ENCODE measurements around the gene GPR161. TPM values are rescaled to one million over a fixed set of nuclear protein-coding genes. Genes with fewer than 3 reads are reported as not detected.

The GPR161 gene
- total and polyA plus RNA-seq, 2 donors (not counting 1 experiment from before 2014, with no cell fraction given): 0.07 to 0.22 TPM

DNA sequence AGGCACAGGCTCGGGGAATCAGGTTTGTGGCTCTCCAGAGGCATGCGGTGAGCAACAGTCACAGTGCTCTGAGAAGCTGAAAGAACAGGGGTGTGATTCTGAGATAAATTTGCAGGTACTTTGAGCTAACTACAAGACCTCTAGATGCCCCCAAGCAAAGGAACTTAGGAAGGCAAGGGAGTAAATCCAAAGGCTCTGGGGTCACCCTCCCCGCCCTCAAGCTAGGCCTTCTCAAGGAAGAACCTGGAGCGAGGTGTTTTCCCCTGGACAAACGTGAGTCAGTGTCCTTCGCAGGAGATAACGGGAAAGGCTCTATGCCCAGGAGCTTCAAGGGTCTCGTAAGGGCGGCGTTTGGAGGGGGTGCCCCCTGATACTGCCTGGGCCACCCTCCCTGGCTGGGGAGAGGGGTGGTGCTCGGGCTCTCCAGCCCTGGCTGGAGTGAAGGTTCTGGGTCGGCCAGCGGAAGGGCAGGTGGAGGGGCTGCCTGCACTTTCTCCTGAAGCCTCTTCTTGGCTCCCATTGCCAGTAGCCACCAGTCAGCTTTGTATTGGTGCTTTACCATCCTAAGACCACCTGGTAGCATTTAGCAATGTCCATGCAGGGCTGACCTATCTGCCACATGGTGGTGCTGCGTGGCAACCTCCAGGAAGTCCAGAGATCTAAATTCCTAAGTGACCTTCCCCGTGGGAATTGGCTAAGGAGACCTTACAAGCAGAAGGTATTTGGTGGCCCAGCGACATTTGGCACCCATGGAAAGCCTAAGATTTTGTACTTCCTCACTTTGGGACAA lies 44.0 kb downstream of the GPR161 start:
- no peak overlapping the region for H3K27ac Mint-ChIP-seq
- Histone ChIP-seq H3K4me3 (ENCODE audit: control extremely low read depth in 1 of 5, extremely low read depth in 1 of 5, insufficient read depth in 1 of 5, low read depth in 2 of 5, low read length in 4 of 5) (no peak overlapping the region), H3K36me3 (replicated peaks in 1 of 2; ENCODE audit: control extremely low read depth in 1 of 2, control insufficient read depth in 1 of 2, extremely low read depth in 1 of 2, insufficient read depth in 2 of 2, low read length in 1 of 2) (no peaks in the 10 kb centered on the region), H3K4me1 (ENCODE audit: control insufficient read depth in 2 of 2, insufficient read depth in 2 of 2, low read length in 2 of 2) (no peaks in the 10 kb centered on the region), H3K9me3 (ENCODE audit: control extremely low read depth in 1 of 3, control insufficient read depth in 2 of 3, insufficient read depth in 1 of 3, low read length in 2 of 3) (no peaks in the 10 kb centered on the region), H4K20me1 (ENCODE audit: control insufficient read depth, insufficient read depth, low read length, poor library complexity, severe bottlenecking) (no peaks in the 10 kb centered on the region), H3K27ac (ENCODE audit: low read length in 2 of 2) (no peak overlapping the region), H3K79me2 (ENCODE audit: control insufficient read depth, insufficient read depth, low read length) (no peaks in the 10 kb centered on the region), H2AFZ (ENCODE audit: insufficient read depth, low read depth, low read length, poor library complexity, severe bottlenecking) (no peak overlapping the region), H3K9ac (ENCODE audit: low read length) (no peak overlapping the region), H3K4me2 (replicated peaks; ENCODE audit: low read depth, low read length, poor library complexity, severe bottlenecking) (no peak overlapping the region), H3K27me3 (replicated peaks in 1 of 4; ENCODE audit: control extremely low read depth in 1 of 4, control insufficient read depth in 3 of 4, insufficient read depth in 4 of 4, low read length in 3 of 4) (no peaks in the 10 kb centered on the region)
- ChIA-PET CTCF (interaction anchor here (2.5 kb wide), 1 partner anchor 11 kb away, joined by 8 read pairs; no protein-coding TSS in a partner anchor), POLR2A (no interaction called here)
- DNase-seq (no peak), ATAC-seq (ENCODE audit: low read depth) (no peak)
- TF ChIP-seq, protein P1, sequence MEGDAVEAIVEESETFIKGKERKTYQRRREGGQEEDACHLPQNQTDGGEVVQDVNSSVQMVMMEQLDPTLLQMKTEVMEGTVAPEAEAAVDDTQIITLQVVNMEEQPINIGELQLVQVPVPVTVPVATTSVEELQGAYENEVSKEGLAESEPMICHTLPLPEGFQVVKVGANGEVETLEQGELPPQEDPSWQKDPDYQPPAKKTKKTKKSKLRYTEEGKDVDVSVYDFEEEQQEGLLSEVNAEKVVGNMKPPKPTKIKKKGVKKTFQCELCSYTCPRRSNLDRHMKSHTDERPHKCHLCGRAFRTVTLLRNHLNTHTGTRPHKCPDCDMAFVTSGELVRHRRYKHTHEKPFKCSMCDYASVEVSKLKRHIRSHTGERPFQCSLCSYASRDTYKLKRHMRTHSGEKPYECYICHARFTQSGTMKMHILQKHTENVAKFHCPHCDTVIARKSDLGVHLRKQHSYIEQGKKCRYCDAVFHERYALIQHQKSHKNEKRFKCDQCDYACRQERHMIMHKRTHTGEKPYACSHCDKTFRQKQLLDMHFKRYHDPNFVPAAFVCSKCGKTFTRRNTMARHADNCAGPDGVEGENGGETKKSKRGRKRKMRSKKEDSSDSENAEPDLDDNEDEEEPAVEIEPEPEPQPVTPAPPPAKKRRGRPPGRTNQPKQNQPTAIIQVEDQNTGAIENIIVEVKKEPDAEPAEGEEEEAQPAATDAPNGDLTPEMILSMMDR (IDR thresholded peaks at IDR 0.05): no peak
- no peak for TF ChIP-seq EZH2 (IDR thresholded peaks at IDR 0.05; ENCODE audit: borderline replicate concordance, insufficient read depth, low read depth, low read length, poor library complexity, severe bottlenecking)
- no peaks in the 10 kb centered on the region for H3K9me3 Mint-ChIP-seq (ENCODE audit: insufficient read depth)
- intact Hi-C loops (cut with micrococcal nuclease): no loop called here
- no peaks in the 10 kb centered on the region for H3K4me1 Mint-ChIP-seq
- H3K4me3 Mint-ChIP-seq: no peak overlapping the region
- H3K27me3 Mint-ChIP-seq: peaks cover 5% of the 10 kb centered on the region
- 92% methylated on average over 14 of the region's 16 CpGs for WGBS (ENCODE audit: insufficient coverage)
